Measurements from ENCODE around the gene MED12L. TPM values are rescaled to one million over a fixed set of nuclear protein-coding genes. Genes with fewer than 3 reads are reported as not detected.

The MED12L gene
- total and polyA plus RNA-seq, 12 donors = 0.03 to 4.5 (median 0.71) TPM

DNA sequence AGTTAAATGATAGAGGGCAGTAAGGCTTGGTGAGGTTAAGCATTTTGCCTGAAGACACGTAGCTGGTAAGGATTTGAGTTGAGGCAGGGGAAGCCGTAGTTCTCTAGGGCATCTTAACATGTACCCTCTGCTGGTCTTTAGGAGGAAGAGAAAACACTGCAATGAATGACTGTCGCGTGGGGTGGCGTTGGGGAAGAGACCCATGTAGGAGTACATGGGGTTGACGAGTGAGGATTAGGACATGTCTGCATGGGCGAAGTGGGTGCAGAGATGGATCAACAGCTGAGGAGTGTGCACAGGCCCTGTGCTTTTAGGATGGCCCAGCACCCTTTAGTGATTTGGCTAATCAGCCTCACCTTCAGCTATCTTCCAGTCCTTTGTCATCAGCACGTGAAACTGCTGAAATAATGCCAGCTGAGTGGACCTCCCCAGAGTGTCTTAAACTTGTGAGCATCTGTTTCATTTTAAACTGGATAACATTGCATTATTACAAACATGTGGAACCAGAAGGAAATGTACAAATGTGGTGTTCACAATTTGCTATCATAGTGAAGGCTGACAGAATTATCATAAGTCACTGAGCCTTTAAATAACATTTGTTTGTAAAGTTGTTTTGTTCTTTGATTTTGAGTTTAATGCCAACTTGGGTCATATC lies 177.5 kb downstream of the MED12L start:
- Histone ChIP-seq H3K4me3 (no peak overlapping the region), H3K9me3 (no peaks in the 10 kb centered on the region), H3K36me3 (no peaks in the 10 kb centered on the region), H3K27me3 (no peaks in the 10 kb centered on the region), H3K4me1 (peaks cover 0 to 35% (median 5%) of the 10 kb centered on the region in 9 donors), H3K27ac (no peak overlapping the region)
- WGBS, 2 donors = 80 to 81% methylated on average over 8 of the region's 8 CpGs
- TF ChIP-seq CTCF (IDR thresholded peaks at IDR 0.05) = no peak
- intact Hi-C loops (cut with DNase I) = no loop called here
- ATAC-seq (no peak), DNase-seq (no peak)

GRCh38 chr3:151264605-151265004 lies 179.1 kb downstream of the MED12L start:
- no peak for TF ChIP-seq CTCF (IDR thresholded peaks at IDR 0.05)
- Histone ChIP-seq H3K4me1 (peaks cover 0 to 46% (median 5%) of the 10 kb centered on the region in 9 donors), H3K27ac (peak overlapping the region in 2 of 10 donors; percentile 15 to 76), H3K27me3 (no peaks in the 10 kb centered on the region), H3K36me3 (no peaks in the 10 kb centered on the region), H3K4me3 (no peak overlapping the region), H3K9me3 (no peaks in the 10 kb centered on the region)
- 94 to 100% methylated on average over 1 of the region's 1 CpG for WGBS, 2 donors
- DNase-seq (no peak), ATAC-seq (no peak)
- intact Hi-C loops (cut with DNase I) = loop anchor here in 1 of 10 donors (5.0 kb wide), 1 partner anchor 37 kb away; no protein-coding TSS in a partner anchor

GRCh38 chr3:151265166-151265565 lies 179.7 kb downstream of the MED12L start:
- H3K27ac ChIP-seq = peak overlapping the region in 4 of 10 donors; percentile 14 to 76 (median 34)

DNA sequence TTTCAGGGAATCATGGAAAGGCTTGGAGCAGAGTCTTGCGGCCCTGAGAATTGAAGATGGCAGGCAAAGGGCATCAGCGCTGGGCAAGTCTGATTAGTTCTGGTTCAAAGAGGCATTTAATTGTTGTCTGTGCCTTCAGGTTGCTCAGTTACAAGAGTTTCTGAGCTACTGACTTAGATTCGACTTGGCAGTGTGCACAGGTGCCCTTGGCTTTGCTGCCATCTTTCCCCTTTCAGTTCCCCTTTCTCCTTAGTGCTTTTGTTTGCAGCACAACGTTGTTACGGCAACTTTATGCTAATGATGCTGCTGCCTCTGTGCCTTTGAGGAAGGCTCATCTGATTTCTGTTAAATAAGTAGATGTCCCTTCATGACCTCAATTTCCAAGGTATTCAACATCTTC lies 180.4 kb downstream of the MED12L start:
- H3K4me3 ChIP-seq = no peak overlapping the region
- no peak for TF ChIP-seq CTCF (IDR thresholded peaks at IDR 0.05)
- peaks cover 0 to 46% (median 5%) of the 10 kb centered on the region in 9 donors for H3K4me1 ChIP-seq
- WGBS, 2 donors = 73 to 78% methylated on average over 5 of the region's 5 CpGs
- peak overlapping the region in 3 of 10 donors; percentile 15 to 76 (median 53) for H3K27ac ChIP-seq
- peak in 6 of 8 donors; percentile 30 to 69 (median 50) for ATAC-seq
- intact Hi-C loops (cut with DNase I) = loop anchor here in 1 of 10 donors (5.0 kb wide), 1 partner anchor 39 kb away; no protein-coding TSS in a partner anchor
- H3K36me3 ChIP-seq = no peaks in the 10 kb centered on the region
- no peaks in the 10 kb centered on the region for H3K9me3 ChIP-seq
- peak in 1 of 2 donors; percentile 14 for DNase-seq
- H3K27me3 ChIP-seq = no peaks in the 10 kb centered on the region

More at GRCh38 chr3:151265166-151265565, 179.7 kb downstream of the MED12L start:
- intact Hi-C loops (cut with DNase I) = loop anchor here in 1 of 10 donors (5.0 kb wide), 1 partner anchor 38 kb away; no protein-coding TSS in a partner anchor
- Histone ChIP-seq H3K9me3 (no peaks in the 10 kb centered on the region), H3K27me3 (no peaks in the 10 kb centered on the region), H3K4me3 (no peak overlapping the region), H3K4me1 (peaks cover 0 to 46% (median 5%) of the 10 kb centered on the region in 9 donors), H3K36me3 (no peaks in the 10 kb centered on the region)
- DNase-seq (no peak), ATAC-seq (no peak)
- WGBS, 2 donors = 84 to 86% methylated on average over 5 of the region's 5 CpGs
- TF ChIP-seq CTCF (IDR thresholded peaks at IDR 0.05) = no peak

Data from heart right ventricle (tissue), 16 donors.